Suprapubic skin (tissue), 4 donors: ENCODE measurements around the gene TBC1D22A.

Experiments
- EP300 ChIP-seq: sonication (generic); formaldehyde crosslinking; IDR thresholded peaks from one replicate; pipeline ENCODE4 v1.6.1; 2017; ENCODE audit warnings: antibody characterized with exemption
- POLR2A ChIP-seq, 2 donors: fragments of 450-650 bp; IDR thresholded peaks; one replicate each; pipeline ENCODE4 v1.6.1; 2017; ENCODE audit warnings: antibody characterized with exemption in 2 of 2, mild to moderate bottlenecking in 2 of 2, moderate library complexity in 2 of 2
- POLR2AphosphoS5 ChIP-seq, 3 donors: sonication (generic); formaldehyde crosslinking; IDR thresholded peaks; one replicate each; pipeline ENCODE4 v1.6.1; 2017; ENCODE audit warnings: antibody characterized with exemption in 3 of 3
- TF ChIP-seq, protein P1 (sequence below), 2 donors: fragments of 200-600 bp in 1 of 2; fragments of 450-650 bp in 1 of 2; sonication (generic) in 1 of 2; IDR thresholded peaks; one replicate each; pipeline ENCODE4 v1.5.1; 2016 to 2019; ENCODE audit warnings: antibody characterized with exemption in 2 of 2, mild to moderate bottlenecking in 1 of 2, moderate library complexity in 1 of 2

DNA sequence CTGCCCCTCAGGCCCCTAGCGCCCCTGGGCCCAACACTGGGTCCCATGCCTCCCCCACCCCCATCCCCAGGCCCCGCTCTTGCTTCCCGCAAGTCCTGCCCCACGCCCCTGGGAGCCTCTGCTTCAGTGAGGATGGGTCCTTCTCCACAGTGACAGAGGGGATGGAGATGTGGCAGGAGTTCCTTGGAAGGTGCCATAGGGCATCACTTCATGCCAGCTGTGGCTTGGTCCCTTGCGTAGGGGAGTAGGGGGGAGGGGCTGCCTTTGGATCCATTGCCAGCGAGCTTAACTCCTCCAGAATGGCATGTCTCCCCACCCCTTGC is 9.5 kb upstream of the TBC1D22A start:
- TF ChIP-seq, protein P1, sequence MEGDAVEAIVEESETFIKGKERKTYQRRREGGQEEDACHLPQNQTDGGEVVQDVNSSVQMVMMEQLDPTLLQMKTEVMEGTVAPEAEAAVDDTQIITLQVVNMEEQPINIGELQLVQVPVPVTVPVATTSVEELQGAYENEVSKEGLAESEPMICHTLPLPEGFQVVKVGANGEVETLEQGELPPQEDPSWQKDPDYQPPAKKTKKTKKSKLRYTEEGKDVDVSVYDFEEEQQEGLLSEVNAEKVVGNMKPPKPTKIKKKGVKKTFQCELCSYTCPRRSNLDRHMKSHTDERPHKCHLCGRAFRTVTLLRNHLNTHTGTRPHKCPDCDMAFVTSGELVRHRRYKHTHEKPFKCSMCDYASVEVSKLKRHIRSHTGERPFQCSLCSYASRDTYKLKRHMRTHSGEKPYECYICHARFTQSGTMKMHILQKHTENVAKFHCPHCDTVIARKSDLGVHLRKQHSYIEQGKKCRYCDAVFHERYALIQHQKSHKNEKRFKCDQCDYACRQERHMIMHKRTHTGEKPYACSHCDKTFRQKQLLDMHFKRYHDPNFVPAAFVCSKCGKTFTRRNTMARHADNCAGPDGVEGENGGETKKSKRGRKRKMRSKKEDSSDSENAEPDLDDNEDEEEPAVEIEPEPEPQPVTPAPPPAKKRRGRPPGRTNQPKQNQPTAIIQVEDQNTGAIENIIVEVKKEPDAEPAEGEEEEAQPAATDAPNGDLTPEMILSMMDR (IDR thresholded peaks at IDR 0.05): no peak
- TF ChIP-seq POLR2A (IDR thresholded peaks at IDR 0.05) (no peak), POLR2AphosphoS5 (IDR thresholded peaks at IDR 0.05) (no peak), EP300 (no peak)
